ENCODE measurements around the gene TGFBI.
"Not testable (repeated sequence)": the region's sequence is repeated elsewhere in the genome, so short reads cannot be mapped to it uniquely, and the experiment has no call there.

The TGFBI gene

DNA sequence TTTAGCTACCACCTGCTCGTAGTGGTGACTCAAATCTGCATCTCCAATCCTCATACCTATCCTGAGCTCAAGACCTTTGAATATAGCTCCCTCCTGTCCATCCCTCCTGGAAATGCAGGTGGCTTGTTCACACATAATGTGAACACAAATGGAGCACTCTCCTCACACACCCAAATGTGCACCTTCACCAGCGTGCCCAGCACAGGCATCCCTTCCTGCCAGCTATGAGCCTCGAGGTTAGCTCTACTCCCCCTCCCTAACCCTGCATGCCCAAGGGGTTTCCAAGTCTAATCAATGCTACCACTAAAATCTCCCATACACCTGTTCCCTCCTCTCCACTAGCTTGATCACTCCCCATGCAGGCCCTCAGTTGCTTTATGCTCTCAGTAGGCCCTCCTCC is 2.2 kb upstream of the TGFBI start:
- DNase-seq (ENCODE audit: low spot score) = no peak

DNA sequence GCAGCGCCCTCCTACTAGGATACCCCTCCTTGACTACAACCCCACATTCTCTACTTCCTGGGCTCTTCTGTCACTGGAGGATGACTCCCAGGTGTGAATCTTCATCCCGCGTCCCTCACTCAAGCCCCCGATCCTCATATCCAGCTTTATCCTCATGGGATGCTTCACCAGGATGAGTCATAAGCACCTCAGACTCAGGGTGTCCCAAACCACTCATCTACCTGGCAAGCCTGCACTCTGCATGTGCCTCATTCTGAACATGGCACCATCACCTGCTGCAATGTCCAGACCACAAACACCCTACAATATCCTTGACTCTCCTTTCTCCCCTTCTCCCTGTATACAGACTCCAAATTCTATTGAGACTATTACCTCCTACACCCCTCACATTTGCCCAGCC is 1.5 kb upstream of the TGFBI start:
- no peak for DNase-seq (ENCODE audit: low spot score)

DNA sequence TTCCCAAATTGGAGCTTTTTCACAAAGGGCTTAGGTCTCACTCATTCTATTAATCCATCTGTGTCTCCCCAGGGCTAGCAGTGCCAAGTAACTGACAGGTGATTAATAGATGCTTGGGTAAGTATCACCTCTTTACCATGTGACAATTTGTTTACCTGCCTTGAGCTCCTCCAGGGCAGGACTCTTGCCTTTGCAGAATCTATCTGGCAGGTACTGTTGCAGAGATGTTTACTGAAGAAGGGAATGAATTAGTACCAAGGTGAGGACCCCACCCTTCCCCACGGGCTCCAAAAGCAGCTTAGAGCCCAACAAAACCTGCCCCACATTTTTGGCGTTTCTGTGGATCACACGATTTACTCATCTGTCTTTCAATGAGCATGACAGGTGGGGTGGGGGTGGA is 698 bp upstream of the TGFBI start:
- DNase-seq (ENCODE audit: low spot score) = no peak

DNA sequence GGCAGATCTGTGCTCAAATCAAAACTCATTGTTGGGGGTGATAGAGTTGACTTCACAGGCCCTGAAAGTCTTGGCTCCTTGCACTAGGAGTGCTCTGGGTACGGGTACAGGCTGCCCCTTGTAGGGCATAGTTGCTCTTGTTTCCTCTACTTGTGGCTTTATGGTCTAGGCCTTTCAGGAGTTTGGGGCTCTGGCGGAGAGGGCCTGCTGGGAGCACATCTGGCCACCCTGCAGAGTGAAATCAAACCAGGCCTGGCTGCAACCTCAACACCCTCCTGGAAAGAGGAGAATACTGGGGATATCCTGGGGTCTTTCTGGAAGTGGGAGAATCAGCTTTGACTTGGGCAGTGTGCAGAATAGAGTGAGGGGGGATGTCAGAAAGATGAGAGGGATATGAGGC is 1.5 kb downstream of the TGFBI start:
- DNase-seq (ENCODE audit: low spot score) = no peak

DNA sequence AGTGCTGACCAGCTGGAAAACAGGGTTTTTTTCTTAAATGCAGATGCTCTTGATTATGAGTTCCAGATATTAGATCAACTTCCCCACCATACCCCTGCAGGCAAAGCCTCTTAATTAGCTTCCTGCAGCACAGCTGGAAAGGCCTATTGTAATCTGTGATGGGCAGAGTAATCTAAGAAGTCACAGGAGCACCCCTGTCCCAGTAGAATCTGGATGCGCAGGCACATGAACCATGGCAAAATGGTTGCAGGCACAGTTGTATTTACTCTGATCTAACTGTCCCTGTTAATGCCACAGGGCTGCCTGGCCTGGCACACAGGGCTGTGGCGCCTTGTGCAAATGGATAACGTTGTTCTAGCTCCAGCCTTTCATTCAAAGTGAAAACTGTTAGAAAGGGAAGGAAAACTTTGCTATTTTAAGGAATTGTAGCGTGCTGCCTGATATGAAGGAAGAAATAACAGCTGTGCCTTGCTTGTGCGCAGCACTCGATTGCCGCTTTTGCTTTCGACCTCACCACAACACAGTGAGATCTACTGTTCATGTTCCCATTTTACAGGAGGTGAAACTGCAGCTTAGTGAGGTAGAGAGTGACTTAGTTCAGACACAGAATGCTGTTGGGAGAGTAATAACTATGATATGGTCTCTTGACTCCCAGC is 2.3 kb downstream of the TGFBI start:
- no peak for DNase-seq (ENCODE audit: low spot score)

DNA sequence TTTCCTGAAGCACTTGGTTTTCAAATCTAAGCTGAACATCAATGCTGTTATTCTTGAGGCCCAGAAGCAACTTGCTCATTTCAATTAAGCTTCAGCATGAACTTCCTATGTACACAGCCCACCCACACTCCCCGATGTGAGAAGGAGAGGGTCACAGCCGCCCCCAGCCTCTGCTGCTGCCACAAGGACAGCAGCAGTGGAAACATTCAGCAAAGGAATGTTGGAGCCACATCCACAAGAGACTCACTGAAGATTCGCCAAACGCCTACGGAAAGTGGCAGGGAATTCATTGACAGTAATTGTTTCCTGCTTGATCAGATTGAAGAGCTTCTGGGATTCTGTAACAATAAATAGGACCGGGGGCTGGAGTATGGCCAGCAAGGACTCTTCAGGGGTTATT is 2.9 kb downstream of the TGFBI start:
- no peak for DNase-seq (ENCODE audit: low spot score)

DNA sequence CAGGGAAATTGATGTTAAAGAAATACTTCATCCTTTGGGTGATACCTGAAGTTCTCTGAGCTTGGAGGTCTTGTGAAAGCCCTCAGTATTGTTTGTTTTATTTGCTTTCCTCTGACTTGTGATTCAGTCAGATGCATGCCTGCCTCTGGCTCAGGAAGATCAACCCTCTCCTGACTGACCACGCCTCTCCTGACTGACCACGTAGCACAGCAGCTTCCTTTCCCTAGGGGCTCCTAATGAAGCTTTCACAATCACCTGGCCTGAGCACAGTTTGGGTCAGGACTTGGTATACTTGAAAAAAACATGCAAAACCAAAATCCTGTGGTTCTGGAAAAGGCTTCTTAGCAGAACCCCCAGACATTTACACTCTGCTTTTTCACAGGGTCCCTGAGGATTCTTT is 3.8 kb downstream of the TGFBI start:
- DNase-seq (ENCODE audit: low spot score) = peak; percentile 70

DNA sequence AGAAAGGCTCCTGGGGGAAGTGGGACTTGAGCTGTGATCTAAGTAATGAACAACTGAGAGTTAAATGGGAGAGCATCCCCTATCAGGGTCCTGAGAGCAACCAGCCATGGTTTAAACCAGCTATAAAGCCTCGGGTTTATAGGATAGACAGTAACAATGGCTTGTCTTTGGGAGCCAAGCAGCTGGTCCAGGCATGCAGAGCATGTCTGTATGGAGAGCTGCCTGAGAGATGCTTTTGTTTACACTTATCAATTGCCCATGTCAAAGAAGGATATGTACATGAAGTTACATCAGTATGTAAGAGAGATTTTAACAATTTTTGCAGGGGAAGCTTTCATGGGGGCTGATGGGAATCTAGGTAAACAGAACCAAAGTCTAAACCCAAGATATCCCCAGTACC is 4.4 kb downstream of the TGFBI start:
- no peak for DNase-seq (ENCODE audit: low spot score)

DNA sequence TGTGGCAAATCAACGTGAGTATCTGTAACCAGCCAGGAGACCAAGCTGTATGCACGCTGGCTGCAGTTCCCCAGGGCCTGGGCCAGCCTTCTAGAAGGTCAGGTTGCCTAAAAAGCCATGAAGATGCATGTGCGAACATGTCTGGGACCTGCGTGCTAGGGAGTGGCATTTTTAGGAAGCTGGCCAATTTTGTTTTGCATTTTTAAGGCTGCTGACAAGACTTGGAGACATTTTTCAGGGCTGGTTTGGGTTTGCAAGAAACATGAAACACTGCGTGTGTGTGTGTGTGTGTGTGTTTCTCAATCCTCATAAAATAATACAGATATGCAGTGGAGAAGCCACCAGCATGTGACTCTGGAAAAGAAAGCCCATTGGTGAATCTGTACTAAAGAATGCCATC is 5.1 kb downstream of the TGFBI start:
- no peak for DNase-seq (ENCODE audit: low spot score)

DNA sequence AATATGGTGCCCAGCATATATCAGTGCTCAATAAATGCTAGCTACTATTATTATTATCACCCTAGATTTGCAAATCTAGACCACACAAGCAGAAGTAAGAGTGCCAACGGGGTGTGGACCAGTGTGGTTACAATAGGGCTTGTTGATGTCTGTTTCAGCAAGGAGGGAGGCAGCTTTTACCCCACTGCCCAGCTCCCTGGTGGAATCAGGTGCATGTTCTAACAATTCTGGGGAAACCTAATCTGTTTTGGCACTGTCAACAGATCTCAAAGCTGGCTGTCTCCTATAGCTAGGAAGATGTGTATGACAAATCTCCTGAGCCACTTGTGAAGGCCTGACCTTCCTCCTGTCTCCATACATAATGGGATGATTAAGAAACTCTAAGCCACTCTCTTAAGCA is 5.7 kb downstream of the TGFBI start:
- DNase-seq (ENCODE audit: low spot score) = no peak

DNA sequence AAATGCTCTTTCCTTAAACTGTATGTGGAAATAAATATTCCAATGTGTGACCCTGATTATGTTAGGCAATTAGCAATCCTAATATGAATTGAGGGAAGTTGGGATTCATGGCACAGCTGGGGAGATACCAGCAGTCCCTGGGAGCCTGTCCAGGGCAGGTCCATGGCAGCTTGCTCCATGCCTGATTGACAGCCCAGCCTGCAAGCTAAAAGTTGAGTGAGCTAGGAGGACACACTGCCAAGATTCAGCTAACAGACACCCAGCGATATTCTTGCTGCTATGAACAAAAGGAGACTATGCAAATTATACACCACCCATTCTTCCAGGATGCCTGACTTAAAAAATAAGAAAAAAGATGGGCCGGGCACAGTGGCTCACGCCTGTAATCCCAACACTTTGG is 6.2 kb downstream of the TGFBI start:
- no peak for DNase-seq (ENCODE audit: low spot score)

DNA sequence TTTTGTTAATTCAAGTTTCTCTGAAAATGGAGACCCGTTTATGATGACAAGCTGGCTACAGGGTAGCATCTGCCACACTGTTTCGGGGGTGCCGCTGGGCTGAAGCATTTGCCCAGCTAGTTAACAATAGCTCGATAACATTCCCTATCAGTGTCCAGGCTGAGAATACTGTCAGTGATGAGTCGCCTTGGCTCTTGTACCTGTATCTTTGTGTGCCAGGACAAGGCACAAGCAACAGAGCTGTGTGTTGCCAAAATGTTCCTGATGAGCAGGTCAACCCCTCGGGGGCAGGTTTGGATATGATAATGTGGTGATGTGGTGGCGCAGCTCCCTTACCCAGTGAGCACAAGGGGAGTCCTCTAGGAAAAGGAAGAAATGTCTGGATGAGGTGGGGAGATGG is 7.0 kb downstream of the TGFBI start:
- DNase-seq (ENCODE audit: low spot score) = no peak

DNA sequence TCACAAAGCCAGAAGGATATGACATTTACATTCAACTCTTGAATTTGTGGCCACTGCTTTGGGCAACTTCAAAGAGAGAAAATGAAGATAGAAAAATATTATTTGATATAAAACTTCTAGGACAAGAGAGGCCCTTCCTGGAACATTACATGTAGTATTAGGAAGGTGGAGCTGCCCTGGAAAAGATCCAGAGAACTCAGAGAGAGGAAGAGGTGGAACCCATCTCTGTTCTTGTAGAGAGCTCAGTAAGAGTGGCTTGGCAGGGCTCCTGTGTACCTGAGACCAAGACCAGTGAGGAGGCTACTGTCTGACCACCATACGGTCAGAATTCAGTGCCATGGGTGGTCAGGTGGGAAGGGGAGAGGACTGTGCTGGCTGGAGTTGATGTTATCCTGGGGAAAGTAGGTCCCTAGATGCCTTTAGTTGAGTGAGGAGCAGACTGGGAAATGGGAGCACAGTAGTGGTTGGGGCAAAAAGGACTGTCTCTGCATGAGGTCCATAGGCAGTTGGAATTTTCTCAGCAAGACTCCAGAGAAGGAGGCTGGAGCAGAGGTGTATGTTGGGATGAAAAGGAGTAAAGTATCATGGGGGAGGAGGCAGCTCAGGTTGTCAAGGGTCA is 7.6 kb downstream of the TGFBI start:
- no peak for DNase-seq (ENCODE audit: low spot score)

DNA sequence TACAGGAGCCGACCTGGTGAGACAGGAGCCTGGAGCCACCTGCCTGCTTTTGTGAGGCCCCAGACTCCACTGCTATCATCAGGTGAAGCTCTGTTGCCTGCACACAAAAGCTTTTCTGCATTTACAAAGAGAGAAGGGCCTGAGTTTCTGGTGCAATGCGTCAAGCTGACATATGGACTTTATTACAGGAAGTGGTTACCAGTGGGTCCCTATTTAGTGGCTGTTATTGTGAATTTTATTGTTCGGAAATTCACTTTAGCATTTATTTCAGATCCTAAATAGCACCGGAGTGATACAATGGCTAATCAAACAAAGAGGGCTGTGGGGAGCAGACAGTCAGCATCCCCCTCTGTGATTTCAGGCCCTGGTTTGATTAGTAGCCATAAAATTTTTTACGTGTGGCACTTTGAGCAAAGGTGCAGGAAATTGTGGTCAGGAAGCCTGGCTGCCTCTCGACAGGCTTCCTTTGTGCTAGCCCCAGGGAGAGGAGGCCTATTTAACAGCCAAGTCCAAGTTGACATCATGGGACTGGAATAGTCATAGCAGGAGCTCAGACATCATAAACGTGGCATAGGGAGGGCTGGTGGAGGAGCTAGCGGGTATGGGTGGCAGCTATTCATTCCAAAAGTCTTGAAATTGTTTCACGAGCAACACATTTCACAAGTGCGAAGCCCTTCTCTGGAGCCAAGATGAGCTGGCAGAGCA is 8.4 kb downstream of the TGFBI start:
- DNase-seq (ENCODE audit: low spot score) = no peak

DNA sequence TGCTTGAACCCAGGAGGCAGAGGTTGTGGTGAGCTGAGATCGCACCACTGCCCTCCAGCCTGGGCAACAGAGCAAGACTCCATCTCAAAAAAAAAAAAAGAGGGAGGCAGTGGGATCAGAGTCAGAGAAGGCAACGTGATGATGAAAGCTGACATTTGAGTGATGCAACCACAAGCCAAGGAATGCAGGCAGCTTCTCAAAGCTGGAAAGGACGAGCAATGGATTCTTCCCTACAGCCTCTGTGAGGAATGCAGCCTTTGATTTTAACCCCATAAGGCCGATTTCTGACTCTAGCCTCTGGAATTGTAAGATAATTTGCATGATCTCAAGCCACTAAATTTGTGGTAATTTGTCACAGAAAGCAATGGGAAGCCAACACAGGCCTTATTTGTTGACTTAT is 9.8 kb downstream of the TGFBI start:
- no peak for DNase-seq (ENCODE audit: low spot score)

DNA sequence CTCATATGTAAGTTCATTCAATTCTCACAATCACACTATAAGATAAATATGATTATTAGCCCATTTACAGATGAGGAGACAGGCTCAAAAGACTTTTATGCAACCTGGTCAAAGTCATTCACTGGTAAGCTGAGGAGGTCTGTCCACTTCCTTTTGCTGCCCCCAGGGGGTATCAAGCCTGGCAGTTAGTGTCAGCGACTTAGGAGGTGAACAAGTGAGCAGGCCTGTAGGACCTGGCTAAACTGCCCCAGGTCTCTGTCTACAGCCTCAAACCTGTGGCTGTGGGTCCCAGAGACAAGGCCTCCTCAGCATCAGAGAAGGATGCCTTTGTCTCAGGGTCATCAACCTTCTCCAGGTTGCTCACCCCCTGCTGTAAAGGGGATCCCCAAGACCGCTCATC is 10.4 kb downstream of the TGFBI start:
- DNase-seq (ENCODE audit: low spot score) = no peak

DNA sequence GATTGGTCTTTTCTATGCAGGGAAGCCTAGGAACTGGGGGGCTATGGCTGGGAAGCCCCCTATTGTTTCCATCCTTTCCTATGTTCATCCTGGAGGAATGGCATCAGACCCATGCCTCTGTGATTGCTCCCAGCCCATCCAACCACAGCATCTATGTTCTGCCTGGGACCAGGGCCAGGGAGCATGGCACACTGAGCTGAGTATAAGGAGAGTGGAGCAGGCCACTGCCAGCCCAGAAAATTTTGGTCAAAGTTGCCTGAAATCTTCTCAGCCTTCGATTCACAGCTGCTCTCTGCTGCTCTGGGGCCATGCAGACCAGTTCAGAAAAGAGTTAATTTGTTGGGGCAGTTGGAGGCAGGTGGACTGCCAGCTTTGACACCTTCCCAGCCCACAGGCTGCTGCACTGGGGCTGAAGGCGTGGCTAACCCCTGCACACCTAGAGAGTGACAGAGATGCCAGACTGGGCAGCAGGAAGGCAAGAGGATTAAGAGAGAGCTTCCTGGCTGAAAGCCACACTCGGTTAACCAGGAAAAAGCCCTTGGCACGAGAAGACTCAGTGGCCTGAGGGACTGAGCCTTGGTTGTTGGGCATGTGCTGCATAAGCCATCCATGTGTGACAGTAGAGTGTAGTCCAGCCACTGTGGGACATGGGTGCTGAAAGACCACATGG is 12.1 kb downstream of the TGFBI start:
- no peak for DNase-seq (ENCODE audit: low spot score)

DNA sequence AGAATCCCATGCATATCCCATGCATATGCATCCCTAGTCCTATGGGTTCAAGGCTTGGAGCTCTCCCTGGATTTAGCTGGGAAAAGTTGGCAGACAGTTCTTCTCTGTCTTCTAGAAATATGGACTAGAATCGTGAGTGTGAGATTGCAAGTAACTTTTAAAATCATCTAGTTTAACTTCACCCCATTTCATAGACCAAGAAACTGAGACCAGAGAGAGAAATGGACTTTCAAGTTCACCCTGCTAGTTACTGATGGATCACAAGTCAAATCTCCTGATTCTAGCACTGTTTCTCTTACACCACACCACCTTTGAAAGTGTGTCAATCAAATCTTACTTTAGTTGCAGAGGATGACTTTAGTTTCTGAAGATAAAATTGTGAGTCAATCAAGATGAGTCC is 13.4 kb downstream of the TGFBI start:
- no peak for DNase-seq (ENCODE audit: low spot score)

DNA sequence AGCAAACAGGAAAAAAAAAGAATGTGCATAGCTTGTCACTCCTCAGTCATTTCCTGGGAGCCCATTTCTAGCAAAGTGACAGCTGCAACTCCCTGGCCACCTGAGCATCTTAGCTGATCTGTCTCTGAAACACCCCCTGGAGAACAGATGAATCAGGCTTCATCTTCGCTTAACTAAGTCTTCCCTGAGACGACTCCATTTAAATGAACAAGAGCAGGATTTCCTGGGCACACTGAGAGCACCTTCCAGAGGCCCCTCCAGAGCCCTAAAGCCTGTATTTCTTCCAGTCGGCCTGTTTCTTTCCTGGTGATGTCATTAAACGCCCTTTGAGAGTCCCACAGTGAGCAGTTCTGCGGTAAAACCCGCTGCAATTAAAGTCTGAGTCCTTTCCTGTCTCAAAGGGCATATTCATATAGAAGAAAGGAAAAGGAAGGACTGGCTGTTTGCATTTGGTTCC is 13.9 kb downstream of the TGFBI start:
- DNase-seq (ENCODE audit: low spot score) = no peak

DNA sequence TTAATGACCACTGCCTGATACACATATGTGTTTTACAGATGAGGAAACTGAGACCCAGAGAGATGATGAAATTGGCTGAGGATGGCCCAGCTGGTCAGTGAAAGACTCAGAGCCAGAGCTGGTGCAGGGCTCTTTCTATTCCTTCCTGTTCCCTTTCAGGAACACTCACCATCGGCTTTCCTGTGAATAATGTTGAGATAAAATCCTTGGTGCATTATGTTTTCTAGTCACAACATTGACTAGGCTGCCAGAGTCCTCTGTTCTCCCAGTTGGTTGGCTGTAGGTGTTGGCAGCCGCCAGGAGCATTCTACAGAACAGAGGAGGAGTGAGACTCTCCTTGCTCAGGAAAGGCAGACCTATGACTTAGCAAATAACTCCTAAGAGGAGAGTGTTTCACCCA is 14.8 kb downstream of the TGFBI start:
- no peak for DNase-seq (ENCODE audit: low spot score)

DNA sequence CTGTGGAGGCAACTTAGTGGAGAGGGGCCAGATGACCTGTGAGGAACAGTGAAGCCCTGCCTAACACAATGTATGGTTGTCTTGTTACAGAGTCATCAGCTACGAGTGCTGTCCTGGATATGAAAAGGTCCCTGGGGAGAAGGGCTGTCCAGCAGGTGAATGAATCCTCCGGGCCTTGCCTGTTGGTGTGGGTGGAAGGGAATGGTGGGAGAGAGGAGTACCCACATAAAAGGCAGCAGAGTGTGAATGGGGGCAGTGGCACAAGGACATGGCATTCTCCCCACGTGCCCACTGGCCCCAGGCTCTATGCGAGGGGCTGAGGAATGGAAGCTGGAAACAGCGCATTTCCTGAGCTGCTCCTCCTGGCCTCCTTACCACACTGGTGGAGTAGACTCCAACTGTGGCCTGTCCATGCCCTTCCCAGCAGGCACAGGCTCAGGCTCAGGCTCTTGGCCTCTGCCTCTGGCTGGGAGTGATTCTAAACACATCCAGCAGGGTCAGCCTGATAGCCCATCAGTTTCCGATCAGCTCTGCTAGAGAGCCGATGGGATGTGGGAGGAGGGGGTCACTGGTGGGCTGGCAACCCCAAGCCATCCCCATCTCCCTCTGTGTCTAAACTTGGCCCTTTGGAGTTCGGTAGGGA is 15.3 kb downstream of the TGFBI start:
- DNase-seq (ENCODE audit: low spot score) = no peak

DNA sequence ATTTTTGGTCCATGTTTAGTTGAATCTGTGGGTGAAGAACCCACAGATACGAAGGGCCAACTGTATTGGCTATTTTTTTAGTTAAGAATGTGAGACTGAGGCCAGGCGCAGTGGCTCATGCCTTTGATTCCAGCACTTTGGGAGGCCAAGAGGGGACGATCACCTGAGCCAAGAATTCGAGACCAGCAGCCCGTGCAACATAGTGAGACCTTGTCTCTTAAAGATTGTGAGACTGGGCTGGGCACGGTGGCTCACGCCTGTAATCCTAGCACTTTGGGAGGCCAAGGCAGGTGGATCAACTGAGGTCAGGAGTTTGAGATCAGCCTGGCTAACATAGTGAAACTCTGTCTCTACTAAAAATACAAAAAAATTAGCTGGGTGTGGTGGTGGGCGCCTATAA is 16.2 kb downstream of the TGFBI start:
- not testable (repeated sequence) for DNase-seq (ENCODE audit: low spot score)

DNA sequence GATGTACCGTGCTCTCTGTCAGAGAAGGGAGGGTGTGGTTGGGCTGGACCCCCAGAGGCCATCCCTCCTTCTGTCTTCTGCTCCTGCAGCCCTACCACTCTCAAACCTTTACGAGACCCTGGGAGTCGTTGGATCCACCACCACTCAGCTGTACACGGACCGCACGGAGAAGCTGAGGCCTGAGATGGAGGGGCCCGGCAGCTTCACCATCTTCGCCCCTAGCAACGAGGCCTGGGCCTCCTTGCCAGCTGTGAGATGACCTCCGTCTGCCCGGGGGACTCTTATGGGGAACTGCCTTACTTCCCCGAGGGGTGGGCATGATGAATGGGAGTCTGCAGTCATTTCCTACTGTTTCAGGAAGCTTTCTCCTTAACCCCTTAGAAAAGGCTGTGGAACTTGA is 17.5 kb downstream of the TGFBI start:
- DNase-seq (ENCODE audit: low spot score) = no peak
